Keratinocyte (primary cell): ENCODE data around the gene ABCA7. TPM values are rescaled to one million over a fixed set of nuclear protein-coding genes. Genes with fewer than 3 reads are reported as not detected.

ENCODE experiments used
- DNase-seq: peaks from one replicate; pipeline ENCODE4 v3.0.0-alpha.2; 2011; ENCODE audit warnings: low read depth, missing footprints, low spot score
- FAIRE-seq: peaks from 2 replicates; lab custom pipeline; 2011; peaks lifted over from hg19 to GRCh38; lab: Jason Lieb, UNC
- H2AFZ ChIP-seq: 2 replicates; pipeline ENCODE4 v1.6.0; 2012; ENCODE audit warnings: low read length, control low read depth, inconsistent platforms; ENCODE audit not compliant: control insufficient read depth
- H3K27ac ChIP-seq: 2 replicates; pipeline ENCODE4 v1.5.1; 2011; ENCODE audit warnings: low read length; ENCODE audit not compliant: control insufficient read depth, insufficient read depth
- H3K27me3 ChIP-seq: 3 replicates; pipeline ENCODE4 v1.6.0; 2011; ENCODE audit warnings: low read length; ENCODE audit not compliant: control insufficient read depth, insufficient read depth; ENCODE audit errors: extremely low read depth
- H3K36me3 ChIP-seq, 2 experiments: 2 replicates in 1 of 2; 3 replicates in 1 of 2; pipeline ENCODE4 v1.5.1; 2011; ENCODE audit warnings: low read length in 2 of 2, mild to moderate bottlenecking in 1 of 2; ENCODE audit not compliant: control insufficient read depth in 2 of 2, insufficient read depth in 2 of 2; ENCODE audit errors: extremely low read depth in 1 of 2
- H3K4me1 ChIP-seq: 3 replicates; pipeline ENCODE4 v1.5.1; 2011; ENCODE audit warnings: low read length; ENCODE audit not compliant: control insufficient read depth, insufficient read depth; ENCODE audit errors: extremely low read depth
- H3K4me2 ChIP-seq: 3 replicates; pipeline ENCODE4 v1.6.0; 2011; ENCODE audit warnings: low read depth, low read length; ENCODE audit not compliant: control insufficient read depth, insufficient read depth; ENCODE audit errors: extremely low read depth
- H3K4me3 ChIP-seq, 3 experiments: fragments of 200-600 bp in 1 of 3; sonication (generic) in 1 of 3; 2 replicates in 2 of 3; 3 replicates in 1 of 3; pipeline ENCODE4 v1.5.1; 2011 to 2016; ENCODE audit warnings: low read length in 3 of 3, mild to moderate bottlenecking in 3 of 3, control low read depth in 2 of 3, inconsistent platforms in 1 of 3, low read depth in 1 of 3, mixed read lengths in 1 of 3, mixed run types in 1 of 3, moderate library complexity in 1 of 3; ENCODE audit not compliant: control insufficient read depth in 2 of 3, insufficient read depth in 2 of 3; ENCODE audit errors: extremely low read depth in 1 of 3
- H3K79me2 ChIP-seq: 2 replicates; pipeline ENCODE4 v1.6.0; 2012; ENCODE audit warnings: low read length; ENCODE audit not compliant: control insufficient read depth, insufficient read depth
- H3K9ac ChIP-seq: 3 replicates; pipeline ENCODE4 v1.6.0; 2011; ENCODE audit warnings: low read length; ENCODE audit not compliant: control insufficient read depth, insufficient read depth; ENCODE audit errors: extremely low read depth
- H3K9me1 ChIP-seq: 3 replicates; pipeline ENCODE4 v1.6.0; 2011; ENCODE audit warnings: low read length; ENCODE audit not compliant: control insufficient read depth, insufficient read depth; ENCODE audit errors: extremely low read depth
- H3K9me3 ChIP-seq: 2 replicates; pipeline ENCODE4 v1.5.1; 2012; ENCODE audit warnings: low read depth, low read length; ENCODE audit not compliant: control insufficient read depth
- H4K20me1 ChIP-seq: 3 replicates; pipeline ENCODE4 v1.6.0; 2011; ENCODE audit warnings: low read length; ENCODE audit not compliant: control insufficient read depth, insufficient read depth; ENCODE audit errors: extremely low read depth
- CTCF ChIP-seq, 3 experiments: IDR thresholded peaks in 1 of 3; conservative IDR thresholded peaks in 1 of 3; optimal IDR thresholded peaks in 1 of 3; 2 replicates in 2 of 3; 3 replicates in 1 of 3; pipeline versions ENCODE3 to v1.5.1; 2011; ENCODE audit warnings: low read length in 3 of 3, mild to moderate bottlenecking in 3 of 3, moderate library complexity in 2 of 3, control low read depth in 1 of 3, inconsistent platforms in 1 of 3; ENCODE audit not compliant: insufficient read depth in 2 of 3; ENCODE audit errors: extremely low read depth in 1 of 3
- EZH2 ChIP-seq: IDR thresholded peaks from one replicate; pipeline ENCODE4 v1.6.1; 2012; ENCODE audit warnings: inconsistent platforms, mild to moderate bottlenecking, low read length, moderate library complexity
- dilution Hi-C: fragments of 300-500 bp; cut with MboI; formaldehyde crosslinking; loops from one replicate; pipeline ENCODE4 v1.7.0; 2020; ENCODE audit warnings: low sequenced_read_pairs; ENCODE audit not compliant: extremely low pct_ligation_motif_present
- polyA plus RNA-seq, 5 experiments: library from polyadenylated mRNA; depleted of rRNA in 3 of 5; stranded (reverse) in 3 of 5; stranded (forward) in 1 of 5; unstranded in 1 of 5; fragments of >200 nt; gene quantifications; 1 replicate in 1 of 5; 2 replicates in 3 of 5; 3 replicates in 1 of 5; pipeline versions ENCODE4 v1.2.1 to v1.2.3, GENCODE V29; 2011 to 2012; ENCODE audit warnings: missing spikeins in 2 of 5, low read depth in 1 of 5, low replicate concordance in 1 of 5

The ABCA7 gene
- polyA plus RNA-seq, 1 donor (not counting 4 experiments of a cell fraction or from before 2014, with no cell fraction given): 7.4 TPM

DNA sequence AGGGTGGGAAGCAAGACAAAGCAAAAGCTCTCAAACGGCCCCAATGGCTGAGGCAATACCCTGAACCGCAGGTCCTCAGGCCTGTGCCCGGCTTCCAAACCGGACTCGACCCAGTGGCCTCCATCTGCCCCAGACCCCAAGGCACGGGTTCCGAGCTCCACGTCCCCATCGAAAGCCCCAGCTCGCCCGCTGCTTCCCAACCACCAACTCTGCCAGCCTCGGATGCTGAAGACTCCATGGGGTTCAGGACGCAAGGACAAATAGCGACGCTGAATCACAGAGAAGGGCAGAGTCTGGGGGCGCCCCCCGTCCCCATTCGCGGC is 54.7 kb downstream of the ABCA7 start:
- Histone ChIP-seq H3K79me2 (peaks cover 33% of the 10 kb centered on the region), H3K27ac (peak overlapping the region; percentile 64), H4K20me1 (no peaks in the 10 kb centered on the region), H3K4me3 (peak overlapping the region; percentile 66 to 93 (median 72)), H3K9me1 (no peaks in the 10 kb centered on the region), H3K36me3 (peaks cover 8 to 12% of the 10 kb centered on the region in 2 experiments), H3K4me1 (peaks cover 18% of the 10 kb centered on the region), H3K9ac (peak overlapping the region; percentile 91), H2AFZ (no peak overlapping the region), H3K9me3 (no peaks in the 10 kb centered on the region), H3K4me2 (peak overlapping the region; percentile 78), H3K27me3 (no peaks in the 10 kb centered on the region)
- FAIRE-seq (no peak), DNase-seq (no peak)
- TF ChIP-seq EZH2: no peak
- TF ChIP-seq CTCF (optimal IDR thresholded peaks at IDR 0.05 in 1 of 3, IDR thresholded peaks at IDR 0.05 in 1 of 3, conservative IDR thresholded peaks at IDR 0.05 in 1 of 3; ENCODE audit: extremely low read depth in 1 of 3, insufficient read depth in 2 of 3, low read length in 3 of 3): no peak
- dilution Hi-C loops: no loop called here

DNA sequence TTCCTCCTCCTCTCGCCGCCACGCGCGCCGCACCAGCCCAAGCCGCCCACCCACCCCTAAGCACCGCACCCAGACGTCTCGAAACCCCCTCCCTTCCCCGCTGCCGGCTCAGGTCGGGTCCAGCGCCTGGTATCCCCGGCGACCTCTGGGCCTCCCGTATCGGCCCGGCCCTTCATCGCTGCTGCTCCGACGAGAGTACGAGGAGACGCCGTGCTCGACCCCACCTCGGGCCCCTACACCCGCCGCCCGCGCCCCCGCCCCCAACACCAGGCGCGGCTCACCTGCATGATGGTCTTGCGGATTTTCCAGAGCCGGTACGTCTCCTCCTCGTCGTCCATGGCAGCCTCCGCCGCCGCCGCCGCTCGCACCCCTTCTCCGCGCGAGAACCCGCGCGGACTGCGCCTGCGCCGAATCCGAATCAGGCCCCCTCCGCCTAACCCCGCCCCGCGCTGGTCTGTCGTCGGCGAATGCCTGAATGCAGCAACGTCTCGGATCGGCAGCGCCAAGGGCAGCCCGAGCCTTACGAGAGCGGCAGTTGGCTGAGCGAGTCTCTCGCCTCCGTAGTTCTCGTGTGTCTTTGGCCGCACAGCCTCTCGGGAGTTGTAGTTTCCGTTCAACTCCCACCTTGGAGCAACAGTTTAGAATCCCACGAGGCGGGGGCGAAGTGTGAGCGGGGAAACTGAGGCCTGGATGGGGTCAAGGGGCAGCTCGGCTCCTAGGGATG is 55.2 kb downstream of the ABCA7 start, which contains the start of gene POLR2E:
POLR2E (minus strand) TSS at position 398 of the 724 bp plus-strand sequence; CDS start at position 338, 60 bp downstream.
- peak within 1 kb of the TSS; percentile 30 for H2AFZ ChIP-seq
- dilution Hi-C loops: no loop called here
- H3K9me3 ChIP-seq: peaks cover 2% of the 10 kb centered on the region
- no peak for TF ChIP-seq EZH2
- TF ChIP-seq CTCF (optimal IDR thresholded peaks at IDR 0.05 in 1 of 3, IDR thresholded peaks at IDR 0.05 in 1 of 3, conservative IDR thresholded peaks at IDR 0.05 in 1 of 3; ENCODE audit: extremely low read depth in 1 of 3, insufficient read depth in 2 of 3, low read length in 3 of 3): no peak
- FAIRE-seq: peak; percentile 44
- H3K4me2 ChIP-seq: peak within 1 kb of the TSS; percentile 78
- H3K27ac ChIP-seq: peak within 1 kb of the TSS; percentile 64
- H3K4me3 ChIP-seq: peak within 1 kb of the TSS; percentile 66 to 93 (median 72)
- DNase-seq: peak; percentile 82
- H3K36me3 ChIP-seq: peaks cover 8 to 11% of the 10 kb centered on the region in 2 experiments
- peak within 1 kb of the TSS; percentile 91 for H3K9ac ChIP-seq
- peaks cover 18% of the 10 kb centered on the region for H3K4me1 ChIP-seq
- no peaks in the 10 kb centered on the region for H3K9me1 ChIP-seq
- no peaks in the 10 kb centered on the region for H4K20me1 ChIP-seq
- H3K79me2 ChIP-seq: peaks cover 33% of the 10 kb centered on the region
- no peaks in the 10 kb centered on the region for H3K27me3 ChIP-seq
